Uterus (tissue), 4 donors: ENCODE measurements around the gene TAPT1. TPM values are rescaled to one million over a fixed set of nuclear protein-coding genes. Genes with fewer than 3 reads are reported as not detected.
"Not testable (repeated sequence)": the region's sequence is repeated elsewhere in the genome, so short reads cannot be mapped to it uniquely, and the experiment has no call there.

Source experiments
- DNase-seq, 2 donors: peaks; one replicate each; pipeline ENCODE4 v3.0.0-alpha.2; 2019 to 2020
- H3K27ac ChIP-seq, 2 donors: fragments of 200-600 bp; sonication (generic); 1 replicate in 1 of 2; 2 replicates in 1 of 2; pipeline ENCODE4 v1.5.1; 2016 to 2018
- H3K27me3 ChIP-seq, 2 donors: fragments of 200-600 bp; sonication (generic); one replicate each; pipeline ENCODE4 v1.5.1; 2018 to 2019; ENCODE audit warnings: control low read depth in 1 of 2
- H3K36me3 ChIP-seq, 2 donors: fragments of 200-600 bp; sonication (generic); one replicate each; pipeline ENCODE4 v1.5.1; 2019; ENCODE audit warnings: control low read depth in 1 of 2
- H3K4me1 ChIP-seq, 2 donors: fragments of 200-600 bp; sonication (generic); one replicate each; pipeline ENCODE4 v1.5.1; 2018 to 2019; ENCODE audit warnings: control low read depth in 1 of 2
- H3K4me3 ChIP-seq, 2 donors: fragments of 200-600 bp; sonication (generic); 1 replicate in 1 of 2; 2 replicates in 1 of 2; pipeline ENCODE4 v1.5.1; 2018 to 2019; ENCODE audit warnings: mild to moderate bottlenecking in 1 of 2
- H3K9me3 ChIP-seq, 2 donors: fragments of 200-600 bp; sonication (generic); one replicate each; pipeline ENCODE4 v1.5.1; 2019; ENCODE audit warnings: control low read depth in 1 of 2
- CTCF ChIP-seq, 4 experiments: fragments of 200-600 bp in 2 of 4; fragments of 450-650 bp in 2 of 4; sonication (generic) in 2 of 4; IDR thresholded peaks; one replicate each; pipeline ENCODE4 v1.5.1; 2016 to 2019; ENCODE audit warnings: antibody characterized with exemption in 4 of 4, mild to moderate bottlenecking in 2 of 4, moderate library complexity in 1 of 4
- POLR2A ChIP-seq, 2 donors: fragments of 450-650 bp; IDR thresholded peaks; one replicate each; pipeline ENCODE4 v1.6.1; 2016; ENCODE audit warnings: antibody characterized with exemption in 2 of 2, mild to moderate bottlenecking in 1 of 2, moderate library complexity in 1 of 2
- intact Hi-C: fragments of 100-400 bp; cut with DNase I; formaldehyde crosslinking; loops from one replicate; pipeline ENCODE4 v1.15.1; 2023; ENCODE audit warnings: low total_unique reads
- total RNA-seq, 4 donors: library from RNA; depleted of rRNA in 3 of 4; stranded (reverse); fragments of >200 nt in 3 of 4; gene quantifications; one replicate each; pipeline versions ENCODE4 v1.1.0 to v1.2.4, GENCODE V29; 2014 to 2023
- donor health status: DM: yes; HTN: yes; CAD: no.

Gene TAPT1
- total RNA-seq, 4 donors from 2014 or later, result 28.2 to 68.5 (median 63.5) TPM

GRCh38 chr4:16150716-16151115, 75.6 kb downstream of the TAPT1 start:
- no peak overlapping the region for H3K27ac ChIP-seq
- no peaks in the 10 kb centered on the region for H3K9me3 ChIP-seq
- no peak for DNase-seq
- H3K27me3 ChIP-seq, result no peaks in the 10 kb centered on the region
- no peak overlapping the region for H3K4me3 ChIP-seq
- H3K4me1 ChIP-seq, result no peaks in the 10 kb centered on the region
- intact Hi-C loops, result no loop called here
- no peaks in the 10 kb centered on the region for H3K36me3 ChIP-seq
- TF ChIP-seq CTCF (IDR thresholded peaks at IDR 0.05) (no peak), POLR2A (IDR thresholded peaks at IDR 0.05) (no peak)

- intact Hi-C loops, H3K36me3 ChIP-seq, H3K27ac ChIP-seq, H3K27me3 ChIP-seq, H3K4me3 ChIP-seq, DNase-seq, H3K4me1 ChIP-seq, H3K9me3 ChIP-seq: not testable (repeated sequence)
Observed at GRCh38 chr4:16144913-16145312, 81.4 kb downstream of the TAPT1 start.

- H3K27me3 ChIP-seq, result no peaks in the 10 kb centered on the region
- peaks cover 0 to 6% of the 10 kb centered on the region in 2 donors for H3K9me3 ChIP-seq
- H3K4me1 ChIP-seq, result no peaks in the 10 kb centered on the region
- intact Hi-C loops, result no loop called here
- no peak overlapping the region for H3K4me3 ChIP-seq
- TF ChIP-seq CTCF (IDR thresholded peaks at IDR 0.05) (no peak), POLR2A (IDR thresholded peaks at IDR 0.05) (no peak)
- DNase-seq, result no peak
- no peak overlapping the region for H3K27ac ChIP-seq
- no peaks in the 10 kb centered on the region for H3K36me3 ChIP-seq
Observed at GRCh38 chr4:16142598-16143310, 83.5 kb downstream of the TAPT1 start.

- Histone ChIP-seq H3K4me3 (no peak overlapping the region), H3K4me1 (no peaks in the 10 kb centered on the region), H3K27me3 (no peaks in the 10 kb centered on the region), H3K9me3 (peaks cover 0 to 6% of the 10 kb centered on the region in 2 donors), H3K36me3 (no peaks in the 10 kb centered on the region), H3K27ac (no peak overlapping the region)
- TF ChIP-seq POLR2A (IDR thresholded peaks at IDR 0.05), result no peak
- TF ChIP-seq CTCF (IDR thresholded peaks at IDR 0.05), result no peak
- DNase-seq, result no peak
- intact Hi-C loops, result no loop called here
Observed at GRCh38 chr4:16140879-16141249, 85.4 kb downstream of the TAPT1 start.

- no peak overlapping the region for H3K27ac ChIP-seq
- no peaks in the 10 kb centered on the region for H3K36me3 ChIP-seq
- peaks cover 0 to 6% of the 10 kb centered on the region in 2 donors for H3K9me3 ChIP-seq
- no peak for DNase-seq
- H3K4me1 ChIP-seq, result no peaks in the 10 kb centered on the region
- intact Hi-C loops, result no loop called here
- H3K27me3 ChIP-seq, result no peaks in the 10 kb centered on the region
- H3K4me3 ChIP-seq, result no peak overlapping the region
- no peak for TF ChIP-seq POLR2A (IDR thresholded peaks at IDR 0.05)
Observed at GRCh38 chr4:16140231-16140878, 85.9 kb downstream of the TAPT1 start.

GRCh38 chr4:16139066-16139945, 87.0 kb downstream of the TAPT1 start:
- Histone ChIP-seq H3K4me1 (no peaks in the 10 kb centered on the region), H3K4me3 (no peak overlapping the region), H3K36me3 (no peaks in the 10 kb centered on the region), H3K9me3 (no peaks in the 10 kb centered on the region), H3K27ac (no peak overlapping the region), H3K27me3 (no peaks in the 10 kb centered on the region)
- intact Hi-C loops, result no loop called here
- TF ChIP-seq CTCF (IDR thresholded peaks at IDR 0.05) (no peak), POLR2A (IDR thresholded peaks at IDR 0.05) (no peak)
- DNase-seq, result no peak
